GM13977 (cell line): ENCODE measurements around the gene PTPRK.

Experiments used
- DNase-seq: peaks from one replicate; pipeline ENCODE4 v3.0.0; 2012; ENCODE audit warnings: low spot score
- in situ Hi-C: fragments of 300-500 bp; cut with MboI; formaldehyde crosslinking; loops from one replicate; pipeline ENCODE4 v1.12.0; 2022; ENCODE audit warnings: low sequenced_read_pairs, low pct_unique_long_range_greater_than_20kb, mixed read lengths, inconsistent platforms; ENCODE audit not compliant: unreplicated experiment
- TF ChIP-seq, protein P1 (sequence below): IDR thresholded peaks from 2 replicates; pipeline ENCODE4 v1.5.1; 2012; ENCODE audit warnings: mild to moderate bottlenecking, control low read depth; ENCODE audit not compliant: insufficient read depth; ENCODE audit errors: extremely low read depth, missing control alignments

PTPRK gene

DNA sequence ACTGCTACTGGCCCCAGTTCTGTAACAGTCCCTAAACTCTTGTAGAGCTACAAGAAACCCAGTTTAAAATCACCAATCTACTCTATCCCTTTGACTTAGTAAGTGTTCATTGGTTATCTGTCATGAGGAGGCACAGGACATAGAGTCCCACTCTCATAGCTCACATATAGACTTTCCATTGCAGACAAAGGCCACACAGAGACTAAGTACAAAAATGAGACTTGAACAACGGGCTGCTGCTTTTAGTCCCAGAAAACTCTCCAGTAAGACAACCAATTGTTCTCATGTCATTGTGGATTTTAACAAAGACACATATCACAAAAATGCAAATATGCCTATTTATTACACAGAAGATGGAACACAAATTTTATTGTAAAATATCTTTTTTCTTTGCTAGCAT lies 197.4 kb downstream of the PTPRK start:
- no peak for DNase-seq
- in situ Hi-C loops = no loop called here
- TF ChIP-seq, protein P1, sequence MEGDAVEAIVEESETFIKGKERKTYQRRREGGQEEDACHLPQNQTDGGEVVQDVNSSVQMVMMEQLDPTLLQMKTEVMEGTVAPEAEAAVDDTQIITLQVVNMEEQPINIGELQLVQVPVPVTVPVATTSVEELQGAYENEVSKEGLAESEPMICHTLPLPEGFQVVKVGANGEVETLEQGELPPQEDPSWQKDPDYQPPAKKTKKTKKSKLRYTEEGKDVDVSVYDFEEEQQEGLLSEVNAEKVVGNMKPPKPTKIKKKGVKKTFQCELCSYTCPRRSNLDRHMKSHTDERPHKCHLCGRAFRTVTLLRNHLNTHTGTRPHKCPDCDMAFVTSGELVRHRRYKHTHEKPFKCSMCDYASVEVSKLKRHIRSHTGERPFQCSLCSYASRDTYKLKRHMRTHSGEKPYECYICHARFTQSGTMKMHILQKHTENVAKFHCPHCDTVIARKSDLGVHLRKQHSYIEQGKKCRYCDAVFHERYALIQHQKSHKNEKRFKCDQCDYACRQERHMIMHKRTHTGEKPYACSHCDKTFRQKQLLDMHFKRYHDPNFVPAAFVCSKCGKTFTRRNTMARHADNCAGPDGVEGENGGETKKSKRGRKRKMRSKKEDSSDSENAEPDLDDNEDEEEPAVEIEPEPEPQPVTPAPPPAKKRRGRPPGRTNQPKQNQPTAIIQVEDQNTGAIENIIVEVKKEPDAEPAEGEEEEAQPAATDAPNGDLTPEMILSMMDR = no peak

DNA sequence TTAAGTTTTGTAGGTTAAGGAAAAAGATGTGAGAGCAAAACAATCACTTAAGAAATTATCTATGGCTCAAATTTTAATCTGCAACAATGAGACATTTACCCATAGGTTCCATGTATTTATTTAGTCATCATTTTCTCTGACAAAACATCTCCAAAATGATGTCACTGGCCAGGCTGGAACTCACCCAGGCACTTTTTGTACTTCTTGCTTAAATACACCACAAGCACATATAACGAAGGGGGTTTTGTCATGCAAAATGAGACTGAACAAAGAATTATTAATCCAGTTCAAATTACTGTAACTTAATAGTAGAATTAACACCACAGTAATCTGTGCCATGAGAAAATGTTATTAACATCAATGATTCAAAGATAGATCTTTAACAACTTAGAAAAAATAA lies 200.5 kb downstream of the PTPRK start:
- no peak for DNase-seq
- TF ChIP-seq, protein P1 = no peak
- in situ Hi-C loops = no loop called here

DNA sequence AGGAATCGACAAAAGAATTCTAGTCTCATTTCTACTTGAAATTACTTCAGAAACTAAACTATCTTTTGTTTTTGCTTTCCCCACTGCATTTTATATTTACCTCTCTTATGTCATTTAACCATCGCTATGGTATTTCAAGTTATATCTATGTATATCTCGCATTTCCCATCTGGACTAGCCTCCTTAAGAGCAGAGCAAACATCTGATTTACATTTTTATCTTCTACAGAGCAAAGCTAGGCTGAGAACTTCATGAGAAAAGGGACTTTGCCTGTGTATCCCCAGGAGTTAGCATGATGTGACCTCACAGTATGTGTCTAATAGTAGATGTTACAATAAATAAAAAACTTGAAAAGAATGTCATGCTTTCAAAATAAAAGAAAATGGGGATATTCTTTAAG lies 201.2 kb downstream of the PTPRK start:
- TF ChIP-seq, protein P1 = no peak
- in situ Hi-C loops = no loop called here

DNA sequence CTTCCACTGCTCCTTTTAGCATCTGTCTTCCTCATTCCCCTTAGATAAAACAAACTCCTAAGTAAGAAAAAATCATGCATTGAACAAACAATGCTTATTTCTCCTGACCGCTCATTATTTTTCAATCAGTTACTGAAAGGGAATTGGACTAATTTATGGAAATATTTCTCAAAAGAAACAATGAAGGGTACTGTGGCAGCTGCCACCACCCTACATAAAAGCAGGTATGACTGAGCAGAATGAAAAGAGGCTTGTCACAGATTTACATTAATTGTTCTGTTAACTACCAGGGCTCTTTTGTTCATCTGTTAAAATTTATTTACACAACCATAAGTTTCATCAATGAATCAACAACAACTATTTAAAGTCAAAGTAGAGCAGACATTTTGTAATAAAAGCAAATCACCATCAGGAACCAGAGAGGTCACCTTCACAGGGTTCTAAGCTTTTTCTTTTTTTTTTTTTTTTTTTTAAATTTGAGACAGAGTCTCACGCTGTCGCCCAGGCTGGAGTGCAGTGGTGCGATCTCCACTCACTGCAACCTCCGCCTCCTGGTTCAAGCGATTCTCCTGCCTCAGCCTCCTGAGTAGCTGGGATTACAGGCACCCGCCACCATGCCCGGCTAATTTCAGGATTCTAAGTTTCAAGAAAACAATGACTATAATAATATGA lies 204.0 kb downstream of the PTPRK start:
- TF ChIP-seq, protein P1 = no peak
- in situ Hi-C loops = no loop called here
- no peak for DNase-seq

More for the DNA sequence above, 201.2 kb downstream of the PTPRK start:
- DNase-seq = no peak

DNA sequence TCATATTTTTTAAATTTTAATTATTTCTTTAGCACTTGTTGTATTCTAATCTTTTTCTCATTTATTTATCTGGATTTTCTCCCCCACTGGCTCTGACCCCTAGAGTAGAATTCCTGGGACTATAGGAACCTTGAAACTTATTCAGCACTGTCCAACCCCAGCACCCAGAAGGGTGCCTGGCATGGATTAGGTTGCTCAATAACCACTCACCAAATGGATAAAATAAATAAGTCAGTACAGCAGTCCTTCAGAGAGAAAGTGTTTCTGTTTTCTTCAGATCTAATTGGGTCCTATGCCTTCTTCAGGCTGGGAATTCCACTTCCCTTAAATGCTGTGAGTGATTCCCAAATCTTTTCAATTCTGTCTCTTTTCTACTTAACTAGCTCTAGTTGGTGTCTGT lies 206.2 kb downstream of the PTPRK start:
- in situ Hi-C loops = no loop called here
- DNase-seq = no peak
- TF ChIP-seq, protein P1 = no peak

DNA sequence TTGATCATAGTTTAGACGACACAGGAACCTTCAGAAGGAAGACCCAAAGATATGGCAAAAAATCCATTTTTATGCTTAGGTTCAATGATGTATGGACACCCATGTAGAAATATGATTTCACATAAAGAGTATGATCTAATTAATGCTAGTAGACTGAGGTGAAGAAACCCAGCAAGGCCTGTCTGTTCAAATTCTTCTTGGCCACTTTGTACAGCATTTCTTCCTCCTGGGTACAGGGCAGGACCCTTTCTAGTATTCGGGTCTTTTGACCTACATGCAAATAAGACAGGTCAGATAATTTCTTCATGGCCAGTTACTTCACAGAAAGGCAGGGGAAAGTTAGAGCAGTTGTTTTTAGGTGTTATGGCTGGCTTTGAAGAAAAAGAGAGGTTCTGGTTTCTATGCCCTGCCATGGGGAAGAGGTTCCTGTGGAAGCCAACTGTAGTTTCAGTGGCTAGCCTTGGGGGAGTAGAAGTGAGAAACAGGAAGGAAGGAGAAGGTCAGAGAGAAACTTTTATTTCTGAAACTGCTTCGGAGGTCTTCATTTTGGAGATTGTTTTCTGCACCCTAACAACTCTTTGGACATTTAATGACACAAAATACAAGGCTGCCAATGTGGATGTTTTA lies 208.3 kb downstream of the PTPRK start:
- no peak for DNase-seq
- TF ChIP-seq, protein P1 = no peak
- in situ Hi-C loops = no loop called here
